SK-N-SH (cell line): ENCODE measurements around the gene OR2B2. TPM values are rescaled to one million over a fixed set of nuclear protein-coding genes. Genes with fewer than 3 reads are reported as not detected.

Experiments used
- CTCF ChIA-PET: fragments of 300-600, 350-600 bp; formaldehyde crosslinking; extraction: SDS; loops from one replicate; lab custom pipeline; 2021; lab: Yijun Ruan, JAX
- POLR2A ChIA-PET: fragments of 350-600 bp; sonication (Branson Sonifier 250); formaldehyde crosslinking; extraction: SDS; loops from one replicate; lab custom pipeline; 2020; ENCODE audit warnings: antibody characterized with exemption, inconsistent platforms; lab: Yijun Ruan, JAX
- DNase-seq: peaks from one replicate; pipeline ENCODE4 v3.0.0; 2012
- H2AFZ ChIP-seq: fragments of 200-600 bp; sonication (generic); 2 replicates; pipeline ENCODE4 v1.8.1; 2016; ENCODE audit warnings: antibody characterized with exemption, mild to moderate bottlenecking, low read depth
- H3F3A ChIP-seq: fragments of 200-600 bp; sonication (generic); replicated peaks from 2 replicates; pipeline ENCODE3; 2016; ENCODE audit warnings: antibody characterized with exemption, mild to moderate bottlenecking; ENCODE audit not compliant: insufficient read depth
- H3K27ac ChIP-seq, 2 experiments: fragments of 200-500 bp in 1 of 2; fragments of 200-600 bp in 1 of 2; sonication (Bioruptor generic) in 1 of 2; sonication (generic), shearing (Covaris generic) in 1 of 2; 2 replicates each; pipeline versions ENCODE4 v1.5.1 to v1.6.1; 2014 to 2016; ENCODE audit warnings: low read depth in 2 of 2, inconsistent platforms in 1 of 2, low read length in 1 of 2, mild to moderate bottlenecking in 1 of 2, mixed read lengths in 1 of 2
- H3K27me3 ChIP-seq: fragments of 200-600 bp; sonication (generic), shearing (Covaris generic); 2 replicates; pipeline ENCODE4 v1.6.1; 2016; ENCODE audit warnings: mixed run types; ENCODE audit not compliant: insufficient read depth
- H3K36me3 ChIP-seq, 2 experiments: fragments of 200-500 bp in 1 of 2; fragments of 200-600 bp in 1 of 2; sonication (Bioruptor generic) in 1 of 2; sonication (generic) in 1 of 2; replicated peaks in 1 of 2; 2 replicates each; pipeline versions ENCODE3 to v1.5.1; 2014 to 2016; ENCODE audit warnings: low read length in 1 of 2, mild to moderate bottlenecking in 1 of 2; ENCODE audit not compliant: insufficient read depth in 2 of 2, control insufficient read depth in 1 of 2
- H3K4me1 ChIP-seq, 2 experiments: fragments of 200-500 bp in 1 of 2; fragments of 200-600 bp in 1 of 2; sonication (Bioruptor generic) in 1 of 2; sonication (generic), shearing (Covaris generic) in 1 of 2; 2 replicates each; pipeline versions ENCODE4 v1.5.1 to v1.6.1; 2014 to 2016; ENCODE audit warnings: low read depth in 1 of 2, low read length in 1 of 2, mixed run types in 1 of 2; ENCODE audit not compliant: insufficient read depth in 2 of 2, control insufficient read depth in 1 of 2
- H3K4me2 ChIP-seq: fragments of 200-600 bp; sonication (generic), shearing (Covaris generic); 2 replicates; pipeline ENCODE4 v1.6.1; 2017; ENCODE audit warnings: mixed run types
- H3K4me3 ChIP-seq, 2 experiments: fragments of 200-500 bp in 1 of 2; fragments of 200-600 bp in 1 of 2; sonication (Bioruptor generic) in 1 of 2; sonication (generic), shearing (Covaris generic) in 1 of 2; 2 replicates each; pipeline versions ENCODE4 v1.5.1 to v1.8.1; 2014 to 2016; ENCODE audit warnings: low read depth in 2 of 2, inconsistent platforms in 1 of 2, low read length in 1 of 2, mild to moderate bottlenecking in 1 of 2, mixed read lengths in 1 of 2, moderate library complexity in 1 of 2
- H3K79me2 ChIP-seq: fragments of 200-600 bp; sonication (generic); 2 replicates; pipeline ENCODE4 v1.8.1; 2017; ENCODE audit warnings: mild to moderate bottlenecking; ENCODE audit not compliant: insufficient read depth
- H3K9ac ChIP-seq: fragments of 200-600 bp; sonication (generic); 2 replicates; pipeline ENCODE4 v1.6.1; 2017; ENCODE audit warnings: mixed run types
- H3K9me2 ChIP-seq: fragments of 200-600 bp; sonication (generic); 2 replicates; pipeline ENCODE4 v1.6.1; 2017; ENCODE audit warnings: mixed run types
- H3K9me3 ChIP-seq: fragments of 200-600 bp; sonication (generic); 2 replicates; pipeline ENCODE4 v1.6.1; 2017; ENCODE audit warnings: mixed run types, mild to moderate bottlenecking, moderate library complexity
- H4K20me1 ChIP-seq: fragments of 200-600 bp; sonication (generic); 2 replicates; pipeline ENCODE4 v1.6.1; 2017; ENCODE audit warnings: mild to moderate bottlenecking, mixed run types; ENCODE audit not compliant: insufficient read depth
- CHD2 ChIP-seq: fragments of 150-350 bp; IDR thresholded peaks from 2 replicates; pipeline ENCODE4 v1.6.1; 2018; ENCODE audit warnings: low read length; ENCODE audit not compliant: partially characterized antibody
- ELF1 ChIP-seq: IDR thresholded peaks from 2 replicates; pipeline ENCODE4 v1.4.0; 2012
- EP300 ChIP-seq, 2 experiments: IDR thresholded peaks; 2 replicates each; pipeline versions ENCODE4 v1.4.0 to v1.6.1; 2012; ENCODE audit warnings: borderline replicate concordance in 1 of 2, low read depth in 1 of 2, low read length in 1 of 2
- FOSL2 ChIP-seq: IDR thresholded peaks from 2 replicates; pipeline ENCODE4 v1.4.0; 2012; ENCODE audit warnings: low read depth, mild to moderate bottlenecking, moderate library complexity, borderline replicate concordance
- GABPA ChIP-seq: IDR thresholded peaks from 2 replicates; pipeline ENCODE4 v1.4.0; 2012; ENCODE audit warnings: low read depth, mild to moderate bottlenecking
- JUND ChIP-seq: IDR thresholded peaks from 2 replicates; pipeline ENCODE4 v1.4.0; 2012
- MXI1 ChIP-seq: IDR thresholded peaks from 2 replicates; pipeline ENCODE4 v1.6.1; 2012; ENCODE audit warnings: mild to moderate bottlenecking, low read depth, low read length, improper control_type of control experiment
- NFIC ChIP-seq: IDR thresholded peaks from 2 replicates; pipeline ENCODE4 v1.4.0; 2012; ENCODE audit warnings: borderline replicate concordance
- RCOR1 ChIP-seq: fragments of 150-350 bp; IDR thresholded peaks from 2 replicates; pipeline ENCODE4 v1.6.1; 2017; ENCODE audit warnings: antibody characterized with exemption, low read length
- RFX5 ChIP-seq: IDR thresholded peaks from 2 replicates; pipeline ENCODE4 v1.6.1; 2012; ENCODE audit warnings: mild to moderate bottlenecking, improper control_type of control experiment, low read length
- SMC3 ChIP-seq: IDR thresholded peaks from 2 replicates; pipeline ENCODE4 v1.6.1; 2012; ENCODE audit warnings: low read depth, low read length, improper control_type of control experiment
- TAF1 ChIP-seq: IDR thresholded peaks from 2 replicates; pipeline ENCODE4 v1.6.1; 2012; ENCODE audit warnings: low read depth, mild to moderate bottlenecking, low read length, moderate library complexity, borderline replicate concordance
- TCF12 ChIP-seq: IDR thresholded peaks from 2 replicates; pipeline ENCODE4 v1.4.0; 2012
- WGBS: methylation state at CpG from one replicate; pipeline ENCODE4 v1.1.6; 2017; ENCODE audit warnings: low lambda C conversion rate; 5-methylcytosine and 5-hydroxymethylcytosine counted together
- polyA plus RNA-seq, 3 experiments: library from polyadenylated mRNA; depleted of rRNA; stranded (reverse); fragments of >200 nt; gene quantifications; 2 replicates each; pipeline ENCODE4 v1.2.3, GENCODE V29; 2012
- TF ChIP-seq, protein P1 (sequence below): fragments of 150-350 bp; IDR thresholded peaks from 2 replicates; pipeline ENCODE4 v1.6.1; 2016; ENCODE audit warnings: mild to moderate bottlenecking, low read depth, low read length
- TF ChIP-seq, protein P2 (sequence below): fragments of 150-350 bp; IDR thresholded peaks from 2 replicates; pipeline ENCODE4 v1.6.1; 2017; ENCODE audit warnings: antibody characterized with exemption, low read length, low read depth, borderline replicate concordance
- TF ChIP-seq, protein P3 (sequence below): IDR thresholded peaks from 2 replicates; pipeline ENCODE4 v1.4.0; 2012; ENCODE audit warnings: low read depth, borderline replicate concordance

OR2B2 gene
- polyA plus RNA-seq, 1 of the 3 experiments (the other 2 are of a cell fraction) = not detected

DNA sequence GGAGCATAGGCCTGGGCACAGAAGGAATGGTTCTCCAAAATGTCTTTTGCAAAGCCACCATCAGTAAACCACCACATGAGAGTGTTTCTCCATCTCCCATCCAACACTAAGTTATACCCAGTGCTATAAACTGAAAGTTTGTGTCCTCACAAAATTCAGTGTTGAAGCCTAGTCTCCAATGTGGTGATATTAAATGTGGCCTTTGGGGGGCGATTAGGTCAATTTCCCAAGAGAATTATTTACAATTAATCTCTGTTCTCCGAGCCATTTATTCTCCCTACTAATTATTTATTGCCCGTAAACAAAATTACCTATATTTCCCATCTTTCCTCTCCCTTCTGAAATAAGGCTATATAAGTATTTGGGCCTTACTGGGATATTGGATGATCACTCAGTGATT is 26.1 kb downstream of the OR2B2 start:
- ChIA-PET POLR2A (interaction anchor here (0.7 kb wide), 1 partner anchor 1679 kb away, joined by 3 read pairs; no protein-coding TSS in a partner anchor), CTCF (no interaction called here)
- Histone ChIP-seq H3K4me2 (no peak overlapping the region), H3K9ac (no peak overlapping the region), H4K20me1 (no peaks in the 10 kb centered on the region), H3K4me1 (peaks cover 11 to 20% of the 10 kb centered on the region in 2 experiments; a peak in 3 of 4 replicates), H3K9me3 (no peaks in the 10 kb centered on the region), H3K4me3 (no peak overlapping the region), H3K9me2 (no peaks in the 10 kb centered on the region), H3K27me3 (no peaks in the 10 kb centered on the region), H3K79me2 (no peaks in the 10 kb centered on the region), H3F3A (peaks cover 16% of the 10 kb centered on the region), H3K27ac (no peak overlapping the region), H3K36me3 (no peaks in the 10 kb centered on the region), H2AFZ (no peak overlapping the region)
- DNase-seq = no peak
- 75% methylated on average over 3 of the region's 3 CpGs for WGBS
- TF ChIP-seq TAF1 = no peak
- TF ChIP-seq TCF12 = no peak
- TF ChIP-seq MXI1 = no peak
- TF ChIP-seq RCOR1 = no peak
- no peak for TF ChIP-seq RFX5

DNA sequence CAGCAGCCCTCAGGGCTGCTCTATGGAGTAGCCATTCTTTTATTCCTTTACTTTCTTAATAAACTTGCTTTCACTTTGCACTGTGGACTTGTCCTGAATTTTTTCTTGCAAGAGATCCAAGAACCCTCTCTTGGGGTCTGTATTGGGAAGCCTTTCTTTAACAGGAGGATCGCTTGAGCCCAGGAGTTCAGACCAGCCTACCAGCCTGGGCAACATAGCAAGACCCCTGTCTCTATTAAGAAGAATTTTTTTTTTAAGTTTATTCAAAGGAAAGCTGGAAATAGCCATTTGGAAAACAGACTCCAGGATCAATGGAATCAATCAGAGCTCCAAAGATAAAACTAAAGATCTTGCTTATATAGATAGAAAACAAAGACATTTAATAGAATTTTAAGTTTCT is 29.1 kb downstream of the OR2B2 start:
- POLR2A ChIA-PET = no interaction called here
- no peak overlapping the region for H3K4me2 ChIP-seq
- TF ChIP-seq, protein P1, sequence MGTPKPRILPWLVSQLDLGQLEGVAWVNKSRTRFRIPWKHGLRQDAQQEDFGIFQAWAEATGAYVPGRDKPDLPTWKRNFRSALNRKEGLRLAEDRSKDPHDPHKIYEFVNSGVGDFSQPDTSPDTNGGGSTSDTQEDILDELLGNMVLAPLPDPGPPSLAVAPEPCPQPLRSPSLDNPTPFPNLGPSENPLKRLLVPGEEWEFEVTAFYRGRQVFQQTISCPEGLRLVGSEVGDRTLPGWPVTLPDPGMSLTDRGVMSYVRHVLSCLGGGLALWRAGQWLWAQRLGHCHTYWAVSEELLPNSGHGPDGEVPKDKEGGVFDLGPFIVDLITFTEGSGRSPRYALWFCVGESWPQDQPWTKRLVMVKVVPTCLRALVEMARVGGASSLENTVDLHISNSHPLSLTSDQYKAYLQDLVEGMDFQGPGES = no peak
- TF ChIP-seq, protein P2, sequence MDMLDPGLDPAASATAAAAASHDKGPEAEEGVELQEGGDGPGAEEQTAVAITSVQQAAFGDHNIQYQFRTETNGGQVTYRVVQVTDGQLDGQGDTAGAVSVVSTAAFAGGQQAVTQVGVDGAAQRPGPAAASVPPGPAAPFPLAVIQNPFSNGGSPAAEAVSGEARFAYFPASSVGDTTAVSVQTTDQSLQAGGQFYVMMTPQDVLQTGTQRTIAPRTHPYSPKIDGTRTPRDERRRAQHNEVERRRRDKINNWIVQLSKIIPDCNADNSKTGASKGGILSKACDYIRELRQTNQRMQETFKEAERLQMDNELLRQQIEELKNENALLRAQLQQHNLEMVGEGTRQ = no peak
- TF ChIP-seq NFIC (no peak), TAF1 (no peak), GABPA (no peak), SMC3 (no peak), ELF1 (no peak)
- TF ChIP-seq, all 33 proteins: peak for 0
- 100% methylated on average over 1 of the region's 1 CpG for WGBS
- Histone ChIP-seq H3K79me2 (no peaks in the 10 kb centered on the region), H3K36me3 (no peaks in the 10 kb centered on the region), H2AFZ (no peak overlapping the region), H3K9me2 (no peaks in the 10 kb centered on the region), H3K27ac (no peak overlapping the region), H4K20me1 (no peaks in the 10 kb centered on the region), H3K9me3 (no peaks in the 10 kb centered on the region), H3F3A (no peaks in the 10 kb centered on the region), H3K4me1 (no peaks in the 10 kb centered on the region; a peak in 1 of 4 replicates), H3K9ac (no peak overlapping the region), H3K4me3 (no peak overlapping the region), H3K27me3 (no peaks in the 10 kb centered on the region)
- DNase-seq = no peak
- CTCF ChIA-PET = interaction anchor here (0.6 kb wide), 1 partner anchor 1628 kb away, joined by 3 read pairs; no protein-coding TSS in a partner anchor

DNA sequence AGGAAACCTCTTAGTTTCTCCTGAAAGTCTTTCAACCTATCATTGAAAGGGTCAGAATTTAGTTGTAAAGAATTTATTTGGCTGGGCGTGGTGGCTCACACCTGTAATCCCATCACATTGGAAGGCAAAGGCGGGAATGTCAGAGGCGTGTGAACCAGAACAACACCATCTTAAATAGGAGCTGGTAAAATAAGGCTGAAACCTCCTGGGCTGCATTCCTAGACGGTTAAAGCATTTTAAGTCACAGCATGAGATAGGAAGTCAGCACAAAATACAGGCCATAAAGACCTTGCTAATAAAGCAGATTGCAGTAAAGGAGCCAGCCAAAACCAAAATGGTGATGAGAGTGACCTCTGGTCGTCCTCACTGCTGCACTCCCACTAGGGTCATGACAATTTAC is 29.6 kb downstream of the OR2B2 start:
- ChIA-PET POLR2A (interaction anchor here (1.8 kb wide), 1 partner anchor 7 kb away, joined by 13 read pairs; a partner anchor contains a TSS), CTCF (no interaction called here)
- WGBS = 83% methylated on average over 5 of the region's 5 CpGs

More for the DNA sequence above, 29.6 kb downstream of the OR2B2 start:
- Histone ChIP-seq H3K4me2 (no peak overlapping the region), H3K4me3 (no peak overlapping the region), H3K27me3 (no peaks in the 10 kb centered on the region), H3F3A (peaks cover 2% of the 10 kb centered on the region), H4K20me1 (no peaks in the 10 kb centered on the region), H3K9me3 (no peaks in the 10 kb centered on the region), H3K79me2 (no peaks in the 10 kb centered on the region), H3K27ac (no peak overlapping the region), H2AFZ (no peak overlapping the region), H3K4me1 (no peaks in the 10 kb centered on the region; a peak in 1 of 4 replicates), H3K36me3 (no peaks in the 10 kb centered on the region), H3K9ac (no peak overlapping the region), H3K9me2 (no peaks in the 10 kb centered on the region)
- no peak for TF ChIP-seq SMC3
- TF ChIP-seq, protein P1 = no peak
- TF ChIP-seq CHD2 = no peak
- TF ChIP-seq ELF1 = no peak
- no peak for TF ChIP-seq EP300 (IDR thresholded peaks at IDR 0.05; ENCODE audit: borderline replicate concordance in 1 of 2, low read depth in 1 of 2, low read length in 1 of 2)
- TF ChIP-seq FOSL2 = no peak
- no peak for TF ChIP-seq JUND
- TF ChIP-seq, protein P3, sequence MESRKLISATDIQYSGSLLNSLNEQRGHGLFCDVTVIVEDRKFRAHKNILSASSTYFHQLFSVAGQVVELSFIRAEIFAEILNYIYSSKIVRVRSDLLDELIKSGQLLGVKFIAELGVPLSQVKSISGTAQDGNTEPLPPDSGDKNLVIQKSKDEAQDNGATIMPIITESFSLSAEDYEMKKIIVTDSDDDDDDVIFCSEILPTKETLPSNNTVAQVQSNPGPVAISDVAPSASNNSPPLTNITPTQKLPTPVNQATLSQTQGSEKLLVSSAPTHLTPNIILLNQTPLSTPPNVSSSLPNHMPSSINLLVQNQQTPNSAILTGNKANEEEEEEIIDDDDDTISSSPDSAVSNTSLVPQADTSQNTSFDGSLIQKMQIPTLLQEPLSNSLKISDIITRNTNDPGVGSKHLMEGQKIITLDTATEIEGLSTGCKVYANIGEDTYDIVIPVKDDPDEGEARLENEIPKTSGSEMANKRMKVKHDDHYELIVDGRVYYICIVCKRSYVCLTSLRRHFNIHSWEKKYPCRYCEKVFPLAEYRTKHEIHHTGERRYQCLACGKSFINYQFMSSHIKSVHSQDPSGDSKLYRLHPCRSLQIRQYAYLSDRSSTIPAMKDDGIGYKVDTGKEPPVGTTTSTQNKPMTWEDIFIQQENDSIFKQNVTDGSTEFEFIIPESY = no peak
- no peak for DNase-seq
